WTC11 (cell line): ENCODE measurements around the gene MYLK4.

Experiments used
- SMAD4 ChIP-seq: sonication (generic); formaldehyde crosslinking; IDR thresholded peaks from 2 replicates; pipeline ENCODE4 v1.8.0; 2022; ENCODE audit warnings: mild to moderate bottlenecking, missing genetic modification reagents
- TEAD4 ChIP-seq: sonication (generic); formaldehyde crosslinking; IDR thresholded peaks from 2 replicates; pipeline ENCODE4 v1.8.0; 2022; ENCODE audit warnings: mild to moderate bottlenecking, missing genetic modification reagents
- TF ChIP-seq, protein P1 (sequence below): fragments of 200-600 bp; IDR thresholded peaks from 2 replicates; pipeline ENCODE4 v1.8.0; 2022; ENCODE audit warnings: antibody characterized with exemption
- TF ChIP-seq, protein P2 (sequence below): sonication (generic); formaldehyde crosslinking; IDR thresholded peaks from 2 replicates; pipeline ENCODE4 v1.8.0; 2022; ENCODE audit warnings: mild to moderate bottlenecking, missing genetic modification reagents

DNA sequence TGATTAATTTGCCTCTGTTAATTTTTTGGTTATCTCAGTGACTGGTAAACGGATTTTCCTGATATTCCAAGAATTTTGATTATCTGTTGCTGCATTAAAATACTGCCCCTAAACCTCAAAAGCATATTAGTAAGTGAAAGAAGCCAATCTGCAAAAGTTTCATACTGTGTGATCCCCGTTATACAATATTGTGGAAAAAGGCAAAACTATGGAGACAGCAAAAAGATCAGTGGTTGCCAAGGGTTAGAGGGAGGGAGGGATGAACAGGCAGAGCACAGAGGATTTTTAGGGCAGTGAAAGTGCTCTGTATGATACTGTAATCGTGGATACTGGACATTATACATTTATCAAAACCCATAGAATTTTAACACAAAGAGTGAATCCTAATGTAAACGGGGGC is 133.0 kb downstream of the MYLK4 start:
- TF ChIP-seq, protein P1, sequence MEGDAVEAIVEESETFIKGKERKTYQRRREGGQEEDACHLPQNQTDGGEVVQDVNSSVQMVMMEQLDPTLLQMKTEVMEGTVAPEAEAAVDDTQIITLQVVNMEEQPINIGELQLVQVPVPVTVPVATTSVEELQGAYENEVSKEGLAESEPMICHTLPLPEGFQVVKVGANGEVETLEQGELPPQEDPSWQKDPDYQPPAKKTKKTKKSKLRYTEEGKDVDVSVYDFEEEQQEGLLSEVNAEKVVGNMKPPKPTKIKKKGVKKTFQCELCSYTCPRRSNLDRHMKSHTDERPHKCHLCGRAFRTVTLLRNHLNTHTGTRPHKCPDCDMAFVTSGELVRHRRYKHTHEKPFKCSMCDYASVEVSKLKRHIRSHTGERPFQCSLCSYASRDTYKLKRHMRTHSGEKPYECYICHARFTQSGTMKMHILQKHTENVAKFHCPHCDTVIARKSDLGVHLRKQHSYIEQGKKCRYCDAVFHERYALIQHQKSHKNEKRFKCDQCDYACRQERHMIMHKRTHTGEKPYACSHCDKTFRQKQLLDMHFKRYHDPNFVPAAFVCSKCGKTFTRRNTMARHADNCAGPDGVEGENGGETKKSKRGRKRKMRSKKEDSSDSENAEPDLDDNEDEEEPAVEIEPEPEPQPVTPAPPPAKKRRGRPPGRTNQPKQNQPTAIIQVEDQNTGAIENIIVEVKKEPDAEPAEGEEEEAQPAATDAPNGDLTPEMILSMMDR, result no peak
- TF ChIP-seq TEAD4 (CRISPR knock-in tag), result no peak
- TF ChIP-seq, protein P2, sequence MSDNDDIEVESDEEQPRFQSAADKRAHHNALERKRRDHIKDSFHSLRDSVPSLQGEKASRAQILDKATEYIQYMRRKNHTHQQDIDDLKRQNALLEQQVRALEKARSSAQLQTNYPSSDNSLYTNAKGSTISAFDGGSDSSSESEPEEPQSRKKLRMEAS (CRISPR knock-in tag), result no peak
- TF ChIP-seq SMAD4, result no peak
